ENCODE data around the gene AGXT. TPM values are rescaled to one million over a fixed set of nuclear protein-coding genes. Genes with fewer than 3 reads are reported as not detected.

AGXT gene
- total RNA-seq, 1 experiment from 2014 or later = not detected

GRCh38 chr2:240928476-240929363 lies 60.1 kb downstream of the AGXT start:
- Histone ChIP-seq H3K36me3 (ENCODE audit: insufficient read depth, low read length) (no peaks in the 10 kb centered on the region), H4K20me1 (ENCODE audit: insufficient read depth, low read depth, low read length) (peaks cover 4% of the 10 kb centered on the region; the same call in 1 of the 2 replicates), H3K9me3 (ENCODE audit: low read length) (no peaks in the 10 kb centered on the region), H3K4me3 (ENCODE audit: low read length) (no peak overlapping the region), H3K9me2 (replicated peaks; ENCODE audit: insufficient read depth, low read length) (no peaks in the 10 kb centered on the region), H3K9ac (ENCODE audit: low read length) (no peak overlapping the region), H3K79me2 (ENCODE audit: low read length) (no peaks in the 10 kb centered on the region), H2AFZ (ENCODE audit: low read length) (no peak overlapping the region), H3K4me2 (ENCODE audit: low read depth, low read length, poor library complexity, severe bottlenecking) (no peak overlapping the region), H3K4me1 (ENCODE audit: low read length) (no peaks in the 10 kb centered on the region), H3K27me3 (ENCODE audit: low read length) (no peaks in the 10 kb centered on the region), H3K27ac (ENCODE audit: low read length) (no peak overlapping the region)
- DNase-seq = no peak

GRCh38 chr2:240929364-240930095 lies 60.9 kb downstream of the AGXT start:
- no peaks in the 10 kb centered on the region for H3K9me3 ChIP-seq (ENCODE audit: low read length)
- H3K9ac ChIP-seq (ENCODE audit: low read length) = no peak overlapping the region
- H3K4me2 ChIP-seq (ENCODE audit: low read depth, low read length, poor library complexity, severe bottlenecking) = no peak overlapping the region
- H3K27me3 ChIP-seq (ENCODE audit: low read length) = no peaks in the 10 kb centered on the region
- H3K4me1 ChIP-seq (ENCODE audit: low read length) = no peaks in the 10 kb centered on the region
- H3K36me3 ChIP-seq (ENCODE audit: insufficient read depth, low read length) = no peaks in the 10 kb centered on the region
- no peak overlapping the region for H3K27ac ChIP-seq (ENCODE audit: low read length)
- no peak overlapping the region for H3K4me3 ChIP-seq (ENCODE audit: low read length)
- no peak for DNase-seq
- H3K79me2 ChIP-seq (ENCODE audit: low read length) = no peaks in the 10 kb centered on the region
- peaks cover 4% of the 10 kb centered on the region; the same call in 1 of the 2 replicates for H4K20me1 ChIP-seq (ENCODE audit: insufficient read depth, low read depth, low read length)
- H3K9me2 ChIP-seq (replicated peaks; ENCODE audit: insufficient read depth, low read length) = no peaks in the 10 kb centered on the region
- H2AFZ ChIP-seq (ENCODE audit: low read length) = no peak overlapping the region

Other genes with a start within 250 kb of the AGXT start
- gene GPR35, start 243.3 kb upstream of the AGXT start, total RNA-seq (2014; rRNA removed; shearing (Covaris generic); ENCODE audit: low replicate concordance) = 1.1 and 1.9 TPM in 2 replicates
- not detected in 2 replicates for gene AQP12B, start 185.9 kb upstream of the AGXT start, total RNA-seq (2014; rRNA removed; shearing (Covaris generic); ENCODE audit: low replicate concordance)
- not detected in 2 replicates for gene AQP12A, start 177.0 kb upstream of the AGXT start, total RNA-seq (2014; rRNA removed; shearing (Covaris generic); ENCODE audit: low replicate concordance)
- gene KIF1A, start 48.6 kb upstream of the AGXT start, total RNA-seq (2014; rRNA removed; shearing (Covaris generic); ENCODE audit: low replicate concordance) = not detected in 2 replicates
- not detected in 2 replicates for gene MAB21L4, start 27.3 kb downstream of the AGXT start, total RNA-seq (2014; rRNA removed; shearing (Covaris generic); ENCODE audit: low replicate concordance)
- not detected in 2 replicates for gene CROCC2, start 37.5 kb downstream of the AGXT start, total RNA-seq (2014; rRNA removed; shearing (Covaris generic); ENCODE audit: low replicate concordance)
- 1.9 and 25.3 TPM in 2 replicates for gene SNED1, start 129.8 kb downstream of the AGXT start, total RNA-seq (2014; rRNA removed; shearing (Covaris generic); ENCODE audit: low replicate concordance)
- gene MTERF4, start 233.5 kb downstream of the AGXT start, total RNA-seq (2014; rRNA removed; shearing (Covaris generic); ENCODE audit: low replicate concordance) = 45.1 and 49.5 TPM in 2 replicates

Measured in Karpas-422 (cell line).